Stomach smooth muscle (tissue), 2 donors: ENCODE data around the gene SRA1.
"Not testable (repeated sequence)": the region's sequence is repeated elsewhere in the genome, so short reads cannot be mapped to it uniquely, and the experiment has no call there.

Source experiments
- H3K27ac ChIP-seq: one replicate; pipeline ENCODE4 v1.7.0; 2013; ENCODE audit warnings: mild to moderate bottlenecking, low read length, inconsistent platforms
- H3K27me3 ChIP-seq, 2 donors: one replicate each; pipeline ENCODE4 v1.7.0; 2013; ENCODE audit warnings: low read length in 2 of 2; ENCODE audit not compliant: insufficient read depth in 2 of 2, control insufficient read depth in 1 of 2
- H3K36me3 ChIP-seq, 2 donors: one replicate each; pipeline ENCODE4 v1.7.0; 2013; ENCODE audit warnings: low read length in 2 of 2; ENCODE audit not compliant: control insufficient read depth in 2 of 2, insufficient read depth in 2 of 2
- H3K4me1 ChIP-seq: one replicate; pipeline ENCODE4 v1.7.0; 2013; ENCODE audit warnings: low read length; ENCODE audit not compliant: control insufficient read depth, insufficient read depth
- H3K4me3 ChIP-seq, 2 donors: one replicate each; pipeline ENCODE4 v1.7.0; 2013; ENCODE audit warnings: low read length in 2 of 2
- H3K9ac ChIP-seq, 2 donors: one replicate each; pipeline ENCODE4 v1.7.0; 2013; ENCODE audit warnings: low read length in 2 of 2, mild to moderate bottlenecking in 1 of 2
- H3K9me3 ChIP-seq, 2 donors: one replicate each; pipeline ENCODE4 v1.7.0; 2013; ENCODE audit warnings: low read length in 2 of 2; ENCODE audit not compliant: control insufficient read depth in 2 of 2
- donor health status: healthy.
- donor health status: Pancreatic carcinoma.

The SRA1 gene

DNA sequence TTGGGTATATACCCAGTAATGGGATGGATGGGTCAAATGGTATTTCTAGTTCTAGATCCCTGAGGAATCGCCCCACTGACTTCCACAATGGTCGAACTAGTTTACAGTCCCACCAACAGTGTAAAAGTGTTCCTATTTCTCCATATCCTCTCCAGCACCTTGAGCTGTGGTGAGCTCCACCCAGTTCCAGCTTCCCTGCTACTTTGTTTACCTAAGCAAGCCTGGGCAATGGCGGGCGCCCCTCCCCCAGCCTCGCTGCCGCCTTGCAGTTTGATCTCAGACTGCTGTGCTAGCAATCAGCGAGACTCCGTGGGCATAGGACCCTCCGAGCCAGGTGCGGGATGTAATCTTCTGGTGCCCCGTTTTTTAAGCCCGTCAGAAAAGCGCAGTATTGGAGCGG, 35.8 kb upstream of the SRA1 start:
- not testable (repeated sequence) for H3K9ac ChIP-seq, H3K9me3 ChIP-seq, H3K27me3 ChIP-seq, H3K27ac ChIP-seq, H3K4me1 ChIP-seq, H3K36me3 ChIP-seq, H3K4me3 ChIP-seq

DNA sequence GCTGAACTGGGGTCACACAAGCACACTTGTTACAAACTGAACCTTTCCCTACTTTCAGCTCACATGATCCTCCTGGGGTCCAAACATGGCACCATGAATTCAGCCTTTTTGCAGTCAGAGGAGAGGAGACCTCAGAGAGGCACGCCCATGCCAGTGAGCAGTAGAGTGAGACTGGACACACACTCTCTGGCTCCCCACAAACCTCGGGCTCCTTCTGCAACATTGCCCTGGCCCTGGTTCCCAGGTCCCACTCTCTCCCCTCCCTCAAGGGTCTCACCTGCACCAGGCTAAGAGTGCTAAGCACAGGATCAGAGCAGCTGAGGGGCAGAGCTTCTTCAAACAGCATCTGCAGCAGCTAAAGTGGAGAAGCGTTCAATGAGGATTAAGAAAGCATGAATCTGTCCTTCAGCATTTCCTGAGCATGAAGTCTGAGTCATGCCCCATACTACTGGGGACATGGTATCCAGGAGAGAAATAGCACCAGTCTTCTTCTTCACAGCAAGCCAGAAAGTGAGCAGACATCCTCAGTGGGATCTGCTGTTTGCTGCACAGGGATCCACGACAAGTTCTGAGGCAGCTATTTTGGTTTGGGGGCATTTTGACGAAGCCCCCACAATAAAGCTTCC, 34.6 kb upstream of the SRA1 start:
- Histone ChIP-seq H3K36me3 (no peaks in the 10 kb centered on the region), H3K9ac (no peak overlapping the region), H3K27ac (no peak overlapping the region), H3K27me3 (no peaks in the 10 kb centered on the region), H3K4me3 (no peak overlapping the region), H3K9me3 (no peaks in the 10 kb centered on the region), H3K4me1 (no peaks in the 10 kb centered on the region)

DNA sequence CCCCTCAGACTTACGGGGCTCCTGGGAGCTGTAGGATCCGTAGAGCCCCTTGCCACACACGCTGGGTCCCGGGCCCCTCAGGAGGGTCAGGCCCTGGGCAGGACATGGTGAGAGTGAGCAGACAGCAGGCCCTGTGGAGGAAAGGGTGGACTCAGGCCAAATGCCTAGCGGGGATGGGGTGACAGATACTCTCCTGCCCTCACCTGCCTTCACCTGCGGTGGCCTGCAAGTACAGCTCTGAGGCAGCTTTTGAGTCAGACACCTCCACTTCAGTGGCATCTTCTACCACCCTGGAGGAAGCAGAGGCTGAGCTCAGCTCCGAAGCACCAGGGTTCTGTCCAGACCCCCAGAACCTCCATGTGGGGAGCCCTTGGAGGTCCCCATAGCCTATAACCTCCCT, 33.6 kb upstream of the SRA1 start:
- H3K27me3 ChIP-seq, result no peaks in the 10 kb centered on the region
- no peak overlapping the region for H3K9ac ChIP-seq
- H3K4me3 ChIP-seq, result no peak overlapping the region
- H3K27ac ChIP-seq, result no peak overlapping the region
- no peaks in the 10 kb centered on the region for H3K4me1 ChIP-seq
- no peaks in the 10 kb centered on the region for H3K9me3 ChIP-seq
- H3K36me3 ChIP-seq, result no peaks in the 10 kb centered on the region

DNA sequence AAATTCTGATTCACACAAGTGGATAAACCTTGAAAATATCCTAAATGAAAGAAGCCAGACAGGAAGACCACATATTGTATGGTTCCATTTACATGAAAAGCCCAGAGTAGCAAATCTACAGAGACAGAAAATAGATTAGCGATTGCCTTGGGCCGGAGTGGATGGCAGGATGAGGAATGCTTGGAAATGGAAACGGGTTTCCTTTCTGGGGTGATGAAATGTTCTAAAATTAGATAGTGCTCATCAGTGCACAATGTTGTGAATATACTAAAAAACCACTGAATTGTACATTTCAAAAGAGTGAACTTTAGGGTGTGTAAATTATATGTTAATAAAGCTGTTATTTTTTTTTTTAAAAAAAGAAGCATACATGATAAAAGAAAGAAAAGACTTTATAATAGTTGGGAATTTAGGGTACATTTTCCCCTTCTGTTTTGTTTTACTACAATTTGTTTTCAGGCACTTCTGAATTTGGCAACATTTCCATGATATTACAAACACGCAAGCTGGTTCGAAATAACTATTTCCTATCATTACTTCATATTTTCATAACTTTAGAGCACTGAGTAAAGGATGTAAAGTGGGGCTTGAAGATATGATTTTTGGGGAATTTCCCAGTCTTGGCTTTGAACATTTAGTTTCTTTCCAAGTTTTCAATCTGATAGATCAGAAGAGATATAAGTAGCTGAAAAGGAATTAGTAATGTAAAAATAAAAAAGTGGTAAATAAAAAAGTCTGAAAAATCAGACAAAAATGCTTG, 31.2 kb upstream of the SRA1 start:
- H3K9ac ChIP-seq, result no peak overlapping the region
- H3K27ac ChIP-seq, result no peak overlapping the region
- no peak overlapping the region for H3K4me3 ChIP-seq
- H3K4me1 ChIP-seq, result no peaks in the 10 kb centered on the region
- H3K36me3 ChIP-seq, result no peaks in the 10 kb centered on the region
- H3K27me3 ChIP-seq, result no peaks in the 10 kb centered on the region
- H3K9me3 ChIP-seq, result no peaks in the 10 kb centered on the region

DNA sequence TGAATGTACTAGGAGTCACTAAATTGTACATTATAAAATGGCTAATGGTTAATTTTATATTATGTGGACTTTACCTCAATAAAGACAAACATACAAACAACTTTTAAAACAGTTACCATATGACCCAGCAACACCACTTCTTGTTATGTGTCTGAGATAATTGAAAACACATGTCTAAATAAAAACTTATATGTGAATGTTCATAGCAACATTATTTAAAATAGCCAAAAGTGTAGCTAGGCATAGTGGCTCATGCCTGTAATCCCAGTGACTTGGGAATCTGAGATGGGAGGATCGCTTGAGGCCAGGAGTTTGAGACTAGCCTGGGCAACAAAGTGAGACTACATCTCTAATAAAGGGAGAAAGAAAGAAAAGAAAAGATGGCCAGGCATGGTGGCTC, 30.2 kb upstream of the SRA1 start:
- Histone ChIP-seq H3K27ac (no peak overlapping the region), H3K4me3 (no peak overlapping the region), H3K27me3 (no peaks in the 10 kb centered on the region), H3K36me3 (no peaks in the 10 kb centered on the region), H3K9me3 (no peaks in the 10 kb centered on the region), H3K4me1 (no peaks in the 10 kb centered on the region), H3K9ac (no peak overlapping the region)

DNA sequence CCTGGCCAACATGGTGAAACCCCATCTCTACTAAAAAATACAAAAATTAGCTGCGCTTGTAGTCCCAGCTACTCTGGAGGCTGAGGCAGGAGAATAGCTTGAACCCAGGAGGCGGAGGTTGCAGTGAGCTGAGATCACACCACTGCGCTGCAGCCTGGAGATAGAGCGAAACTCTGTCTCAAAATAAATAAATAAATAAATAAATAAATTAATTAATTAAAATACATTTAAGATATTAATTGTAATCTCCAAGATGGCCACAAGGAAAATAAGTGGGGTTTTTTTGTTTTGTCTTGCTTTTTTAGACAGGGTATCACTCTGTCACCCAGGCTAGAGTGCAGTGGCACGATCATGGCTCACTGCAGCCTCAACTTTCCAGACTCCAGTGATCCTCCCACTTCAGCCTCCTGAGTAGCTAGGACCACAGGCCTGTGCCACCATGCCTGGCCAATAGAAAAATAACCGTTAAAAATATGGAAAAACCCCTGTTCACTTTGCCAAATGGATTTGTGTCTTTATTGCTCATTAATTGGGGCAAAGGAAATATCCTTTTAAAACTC, 22.0 kb upstream of the SRA1 start:
- not testable (repeated sequence) for H3K4me3 ChIP-seq, H3K4me1 ChIP-seq, H3K9ac ChIP-seq, H3K9me3 ChIP-seq, H3K36me3 ChIP-seq, H3K27me3 ChIP-seq, H3K27ac ChIP-seq

DNA sequence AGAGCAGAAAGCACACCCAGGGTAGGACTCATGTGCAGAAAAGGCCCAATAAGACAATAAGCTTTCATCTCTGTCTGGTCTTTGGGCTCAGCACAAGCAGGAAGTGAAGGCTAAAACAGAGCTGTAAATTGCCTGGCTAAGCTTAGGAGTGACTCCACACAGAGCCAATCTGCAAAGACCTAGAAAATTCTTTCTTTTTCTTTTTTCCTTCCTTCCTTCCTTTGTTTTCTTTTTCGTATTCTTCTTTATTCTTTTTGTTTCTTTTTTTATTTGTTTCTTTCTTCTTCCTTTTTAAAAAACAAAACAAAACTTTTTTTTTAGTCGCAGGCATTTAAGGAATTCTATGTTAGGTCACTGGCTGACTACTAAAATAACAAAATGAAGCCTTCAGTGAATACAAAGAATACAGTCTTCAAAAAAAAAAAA, 19.5 kb upstream of the SRA1 start:
- H3K9ac ChIP-seq, result no peak overlapping the region

DNA sequence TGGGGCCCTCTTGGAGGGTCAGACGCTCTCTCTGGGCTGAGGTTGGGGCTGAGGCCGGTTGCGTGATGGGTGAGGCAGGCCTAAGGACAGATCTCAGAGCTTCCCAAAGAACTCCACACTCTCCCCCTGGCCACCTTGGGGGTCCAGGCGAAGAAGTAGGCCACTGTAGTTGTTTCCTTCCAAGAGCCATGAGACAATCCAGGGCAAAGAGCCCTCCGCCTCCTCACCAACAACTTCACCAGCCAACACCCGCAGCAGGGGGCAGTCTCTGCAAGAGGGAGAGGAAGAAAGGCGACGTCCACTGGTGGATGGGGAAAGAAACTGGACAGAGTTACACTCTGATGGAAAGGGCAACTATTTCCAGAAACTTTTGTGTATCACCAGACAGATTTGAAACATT, 18.0 kb upstream of the SRA1 start:
- peaks cover 13% of the 10 kb centered on the region for H3K4me1 ChIP-seq
- no peak overlapping the region for H3K9ac ChIP-seq
- H3K27ac ChIP-seq, result no peak overlapping the region

More for the DNA sequence above, 19.5 kb upstream of the SRA1 start:
- Histone ChIP-seq H3K4me1 (peaks cover 1% of the 10 kb centered on the region), H3K27me3 (no peaks in the 10 kb centered on the region), H3K9me3 (no peaks in the 10 kb centered on the region), H3K36me3 (no peaks in the 10 kb centered on the region), H3K4me3 (no peak overlapping the region), H3K27ac (no peak overlapping the region)

DNA sequence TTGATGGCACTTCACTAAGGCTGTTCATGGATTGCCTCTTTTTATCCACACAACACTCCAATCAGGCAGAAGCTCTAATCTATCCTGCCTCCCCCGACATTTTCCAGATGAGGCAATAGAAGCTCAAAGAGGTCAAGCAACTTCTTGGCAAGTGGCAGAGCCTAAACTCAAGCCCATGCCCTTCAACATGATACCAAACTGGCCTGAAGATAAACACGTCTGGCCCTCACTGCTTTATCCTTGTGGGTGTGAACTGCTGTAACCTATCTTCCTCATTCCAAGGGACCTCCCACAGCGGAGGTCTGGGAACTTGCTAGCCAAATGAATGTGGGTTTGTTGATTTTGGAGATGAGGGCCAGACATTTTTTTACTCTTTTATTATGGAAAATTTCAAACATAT, 16.9 kb upstream of the SRA1 start:
- H3K27me3 ChIP-seq, result no peaks in the 10 kb centered on the region
- H3K9me3 ChIP-seq, result no peaks in the 10 kb centered on the region
- H3K4me1 ChIP-seq, result peaks cover 19% of the 10 kb centered on the region
- H3K36me3 ChIP-seq, result peaks cover 4 to 9% of the 10 kb centered on the region in 2 donors
- H3K4me3 ChIP-seq, result no peak overlapping the region
- no peak overlapping the region for H3K27ac ChIP-seq
- no peak overlapping the region for H3K9ac ChIP-seq

More for the DNA sequence above, 18.0 kb upstream of the SRA1 start:
- Histone ChIP-seq H3K27me3 (no peaks in the 10 kb centered on the region), H3K36me3 (peaks cover 4 to 5% of the 10 kb centered on the region in 2 donors), H3K9me3 (no peaks in the 10 kb centered on the region), H3K4me3 (no peak overlapping the region)

DNA sequence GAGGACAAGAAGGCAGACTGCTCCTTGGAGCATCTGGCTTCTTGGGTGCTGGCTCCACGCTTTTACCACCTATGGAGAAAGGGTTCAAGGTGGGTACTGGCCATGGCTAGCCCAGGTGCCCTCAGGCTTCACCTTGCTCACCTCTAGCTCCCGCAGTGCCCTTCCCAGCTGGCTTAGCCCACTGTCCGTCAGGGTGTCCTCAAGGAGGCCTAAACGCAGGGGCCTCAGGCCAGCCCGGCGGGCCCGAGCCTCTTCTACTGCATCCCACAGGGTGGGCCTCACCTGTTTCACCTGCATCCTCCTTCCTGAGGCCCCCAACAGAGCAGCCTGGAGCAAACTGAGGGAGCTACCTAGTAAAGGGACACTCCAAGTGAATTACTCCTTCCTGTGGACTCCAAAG, 16.4 kb upstream of the SRA1 start:
- Histone ChIP-seq H3K4me1 (peaks cover 23% of the 10 kb centered on the region), H3K27ac (no peak overlapping the region), H3K9ac (no peak overlapping the region), H3K4me3 (no peak overlapping the region), H3K27me3 (no peaks in the 10 kb centered on the region), H3K9me3 (no peaks in the 10 kb centered on the region), H3K36me3 (peaks cover 4 to 11% of the 10 kb centered on the region in 2 donors)

DNA sequence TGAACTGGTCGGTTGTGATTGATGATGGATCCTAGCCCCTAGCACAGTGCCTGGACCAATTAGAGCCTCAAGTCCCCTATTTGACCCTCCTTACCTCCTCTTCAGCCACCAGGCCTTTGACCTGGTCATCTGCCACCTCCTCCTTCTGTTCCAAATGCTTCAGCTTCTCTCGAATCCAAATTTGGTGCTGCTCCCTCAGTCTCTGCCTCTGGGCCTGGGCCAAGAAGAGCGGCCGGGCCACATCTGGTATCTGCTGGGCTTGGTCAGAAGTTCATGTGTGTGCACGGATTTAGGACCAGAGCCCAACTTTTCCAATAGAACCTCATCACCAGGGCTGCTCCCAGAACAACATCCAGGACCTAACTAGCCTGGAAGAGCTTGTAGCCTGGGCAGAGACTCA, 13.8 kb upstream of the SRA1 start:
- Histone ChIP-seq H3K9ac (no peak overlapping the region), H3K9me3 (no peaks in the 10 kb centered on the region), H3K4me1 (peaks cover 38% of the 10 kb centered on the region), H3K4me3 (no peak overlapping the region), H3K27ac (peak overlapping the region; percentile 37), H3K27me3 (no peaks in the 10 kb centered on the region), H3K36me3 (peaks cover 23 to 28% of the 10 kb centered on the region in 2 donors)
